TTC549 (cell line): ENCODE results near the gene SETD7.
A peak's percentile ranks its signal among the peaks of the same experiment; 100 is the strongest.

Experiments
- FAIRE-seq: peaks from 2 replicates; lab custom pipeline; 2012; peaks lifted over from hg19 to GRCh38; lab: Jason Lieb, UNC

Gene SETD7

DNA sequence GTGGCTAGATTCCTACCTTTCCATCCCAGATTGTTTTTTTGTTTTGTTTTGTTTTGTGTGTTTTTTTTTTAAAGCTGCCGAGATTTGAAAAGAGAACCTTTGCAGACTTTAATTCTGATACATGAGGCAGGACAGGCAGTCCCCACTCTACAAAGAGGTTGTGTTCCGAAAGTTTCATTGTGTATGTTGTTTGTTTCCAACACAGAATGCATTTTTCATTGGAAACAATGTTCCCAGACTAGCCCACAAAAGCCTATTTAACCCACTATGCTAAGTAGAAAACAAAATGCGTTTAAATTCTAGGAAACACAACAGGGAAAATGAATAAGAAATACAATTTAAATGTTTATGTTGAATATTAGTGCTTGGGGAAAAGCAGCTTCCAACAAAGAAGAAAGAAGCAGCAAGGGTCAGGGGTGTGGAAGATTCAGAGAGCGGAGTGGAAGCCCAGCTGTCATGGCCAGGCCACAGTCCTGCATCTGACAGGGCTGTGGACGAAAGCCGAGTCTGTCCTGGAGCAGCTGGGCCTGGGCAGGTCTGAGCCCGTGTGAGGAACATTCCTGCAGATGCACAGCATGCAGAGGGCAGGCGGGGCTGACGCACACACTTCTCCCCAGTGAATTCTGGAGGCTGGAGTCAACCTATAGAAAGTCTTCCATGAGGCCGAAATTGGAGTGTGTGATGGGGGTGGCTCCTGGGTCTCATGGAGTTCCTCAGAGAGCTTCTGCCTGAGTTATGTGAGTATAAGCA, 12.4 kb upstream of the SETD7 start:
- FAIRE-seq, result no peak

DNA sequence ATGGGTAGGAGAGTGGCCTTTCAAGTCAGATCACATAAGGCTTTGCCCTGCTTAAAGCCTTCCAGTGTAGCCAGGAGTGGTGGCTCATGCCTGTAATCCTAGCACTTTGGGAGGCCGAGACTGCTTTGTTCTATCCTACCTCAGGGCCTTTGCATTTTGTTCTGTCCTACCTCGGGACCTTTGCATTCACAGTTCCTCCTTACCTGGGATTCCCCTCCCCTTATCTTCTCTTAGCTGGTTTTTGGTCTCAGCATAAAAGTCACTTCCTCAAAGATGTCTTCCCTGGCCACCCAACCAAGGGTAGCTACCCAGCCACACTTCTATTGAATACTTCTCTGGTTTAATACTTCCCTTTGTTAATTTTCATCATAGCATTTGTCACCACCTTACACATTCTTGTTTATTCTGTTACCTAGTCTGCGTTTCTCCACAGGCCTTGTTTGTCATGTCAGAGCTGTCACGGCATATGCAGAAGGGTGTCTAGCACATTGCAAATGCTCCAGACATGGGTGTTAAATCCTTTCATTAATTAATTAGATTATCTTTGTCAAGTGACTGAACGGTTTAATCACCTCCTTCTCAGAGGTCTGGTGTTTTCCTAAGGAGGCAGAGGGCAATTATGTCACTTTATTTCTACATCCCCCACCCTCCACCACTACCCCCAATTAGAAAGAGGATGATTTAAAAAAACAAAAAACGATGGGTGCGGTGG, 11.3 kb upstream of the SETD7 start:
- no peak for FAIRE-seq

DNA sequence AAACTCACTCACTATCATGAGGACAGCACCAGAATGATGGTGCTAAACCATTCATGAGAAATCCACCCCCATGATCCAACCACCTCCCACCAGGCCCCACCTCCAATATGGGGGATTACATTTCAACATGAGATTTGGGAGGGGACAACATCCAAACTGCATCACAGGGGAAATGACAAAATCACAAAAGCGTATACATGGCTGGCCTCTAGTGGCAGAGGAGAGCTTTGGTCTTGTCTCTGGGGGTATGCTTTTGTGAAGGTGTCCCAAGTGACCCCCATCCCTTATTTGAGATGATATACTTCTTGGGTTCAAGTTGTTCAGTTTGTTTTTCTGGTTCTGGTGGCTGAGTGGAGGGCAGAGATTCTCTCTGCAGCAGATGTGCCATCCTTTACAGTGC, 8.5 kb upstream of the SETD7 start:
- no peak for FAIRE-seq

DNA sequence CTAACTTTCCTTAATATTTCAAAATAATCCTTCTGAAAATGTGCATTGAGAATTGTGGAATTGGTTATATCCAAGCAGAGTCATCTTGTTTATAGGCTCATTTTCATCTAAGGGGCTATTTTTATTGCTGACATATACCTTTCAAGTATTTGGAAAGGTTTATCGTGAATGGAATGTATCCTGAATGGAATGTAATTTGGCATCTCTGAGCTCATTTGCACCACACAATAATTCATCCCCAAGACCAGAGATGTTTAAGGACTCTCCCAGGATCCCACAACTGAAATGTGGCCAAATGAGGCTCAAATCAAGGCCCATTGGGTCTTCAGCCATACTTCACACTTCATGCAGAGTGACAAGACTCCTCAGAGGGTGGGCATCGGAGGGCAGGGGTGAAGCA, 7.5 kb upstream of the SETD7 start:
- FAIRE-seq, result no peak

DNA sequence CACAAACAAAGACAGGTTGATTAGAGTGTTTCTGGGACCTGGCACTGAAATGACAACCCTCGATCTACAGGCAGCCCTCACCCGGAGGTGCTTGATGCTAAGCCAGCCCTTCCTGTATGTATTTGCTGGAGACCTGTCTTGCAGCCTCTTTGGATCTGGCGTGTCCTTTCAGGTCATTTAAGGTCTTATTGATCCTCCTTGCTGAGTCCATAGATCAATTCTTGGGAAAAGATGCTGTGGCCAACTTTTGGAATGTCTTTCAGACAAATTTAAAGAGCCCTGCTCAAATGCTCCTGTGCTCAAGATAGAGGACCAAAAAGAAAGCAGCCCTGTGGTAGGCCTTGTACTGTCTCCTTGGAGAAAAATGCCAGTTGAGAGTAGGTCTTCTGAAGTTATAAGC, 6.8 kb upstream of the SETD7 start:
- no peak for FAIRE-seq

DNA sequence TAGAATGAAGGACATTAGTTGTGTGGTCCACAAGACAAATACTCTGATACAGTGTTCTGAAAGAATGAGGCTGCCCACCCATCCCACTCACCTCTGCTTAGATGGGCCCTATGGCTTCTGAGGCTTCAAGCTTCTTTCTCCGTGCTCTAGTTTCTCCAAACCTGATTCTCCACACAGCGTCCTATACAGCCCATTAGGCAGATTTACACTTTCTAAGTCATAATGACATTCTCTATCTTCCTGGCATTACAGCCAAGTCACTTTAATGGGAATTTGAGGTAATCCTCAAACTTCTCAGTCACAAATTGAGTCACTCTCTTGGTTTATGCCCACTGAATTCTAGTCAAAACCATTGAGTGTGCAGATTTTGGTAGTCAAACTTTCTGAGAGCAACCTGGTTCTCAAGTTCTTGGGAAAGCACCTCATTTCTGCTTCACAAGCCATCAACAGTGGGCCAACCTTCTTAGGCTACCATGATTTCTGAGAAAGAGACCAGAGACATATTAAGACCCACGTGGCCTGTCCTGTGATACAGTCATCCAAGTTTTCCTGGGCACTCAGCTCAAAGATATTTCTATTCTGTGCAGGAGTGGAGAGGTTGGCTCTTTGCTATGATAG, 6.2 kb upstream of the SETD7 start:
- no peak for FAIRE-seq

DNA sequence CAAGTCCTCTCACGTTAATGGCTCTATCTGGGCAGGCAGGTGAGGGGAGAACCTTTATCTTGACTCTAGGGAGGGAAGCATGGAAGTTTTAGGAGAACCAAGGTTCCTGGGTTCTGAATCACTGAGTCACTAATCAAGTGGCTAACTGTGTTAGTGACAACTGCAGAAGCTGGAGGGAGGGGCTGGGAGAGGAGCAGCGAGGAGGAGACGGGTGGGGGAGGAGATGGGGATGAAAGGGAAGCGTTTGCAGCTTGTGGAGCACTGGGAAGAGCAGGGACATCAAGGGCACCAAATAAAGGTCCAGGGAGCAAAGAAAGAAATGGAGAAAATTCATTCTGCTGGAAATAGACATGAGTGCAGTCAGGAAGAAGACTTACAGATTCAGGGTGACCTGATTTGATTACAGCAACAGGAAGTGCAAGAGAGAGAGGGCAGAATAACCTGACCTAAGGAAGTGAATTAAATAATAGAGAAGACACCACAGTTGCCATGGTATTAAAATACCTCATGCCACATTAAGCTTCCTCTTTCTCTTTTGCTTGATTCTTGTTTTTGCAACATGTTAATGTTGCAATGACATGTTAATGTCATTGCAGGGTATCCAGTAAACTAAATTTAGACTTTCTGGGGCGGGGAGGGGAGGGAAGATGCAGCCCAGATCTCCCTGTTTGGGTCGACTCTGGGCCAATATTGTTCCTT, 4.5 kb upstream of the SETD7 start:
- FAIRE-seq, result no peak

DNA sequence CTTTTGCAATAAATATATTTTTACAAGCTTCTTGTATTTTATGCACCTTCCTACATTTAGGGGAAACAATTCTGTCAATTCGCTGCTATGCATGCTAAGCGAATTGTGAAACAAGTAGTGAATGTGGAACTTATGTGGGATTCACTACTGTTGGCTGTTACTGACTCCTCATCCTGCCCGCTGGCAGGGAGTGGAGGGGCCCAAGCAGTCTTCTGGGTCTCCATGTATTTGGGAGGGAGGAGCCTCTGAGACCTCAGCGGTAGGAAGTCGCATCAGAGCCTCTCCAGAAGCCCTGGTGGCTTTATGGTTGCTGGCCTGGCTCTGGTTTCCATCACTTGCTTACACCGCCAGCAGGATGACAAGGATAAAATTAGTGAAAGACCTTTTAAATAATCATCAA, 3.7 kb upstream of the SETD7 start:
- FAIRE-seq, result no peak

DNA sequence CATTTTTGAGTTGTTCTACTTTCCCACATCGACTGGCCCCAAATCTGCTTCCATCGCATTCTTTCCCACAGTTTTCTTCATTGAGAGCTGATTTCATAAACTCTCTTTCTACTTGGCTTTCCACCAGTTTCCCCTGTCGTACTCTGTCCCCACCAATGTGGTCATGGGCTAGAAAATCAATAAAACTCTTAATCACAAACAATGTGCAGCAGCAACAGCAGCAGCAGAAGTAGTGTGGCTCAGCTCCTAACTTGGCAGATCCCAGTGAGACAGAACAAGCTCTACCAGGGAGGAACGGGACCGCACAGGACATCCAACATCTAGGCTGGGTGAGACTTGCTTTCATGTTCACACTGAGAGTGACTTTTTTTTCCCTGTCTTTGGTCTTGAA, 3.1 kb upstream of the SETD7 start:
- FAIRE-seq, result no peak

DNA sequence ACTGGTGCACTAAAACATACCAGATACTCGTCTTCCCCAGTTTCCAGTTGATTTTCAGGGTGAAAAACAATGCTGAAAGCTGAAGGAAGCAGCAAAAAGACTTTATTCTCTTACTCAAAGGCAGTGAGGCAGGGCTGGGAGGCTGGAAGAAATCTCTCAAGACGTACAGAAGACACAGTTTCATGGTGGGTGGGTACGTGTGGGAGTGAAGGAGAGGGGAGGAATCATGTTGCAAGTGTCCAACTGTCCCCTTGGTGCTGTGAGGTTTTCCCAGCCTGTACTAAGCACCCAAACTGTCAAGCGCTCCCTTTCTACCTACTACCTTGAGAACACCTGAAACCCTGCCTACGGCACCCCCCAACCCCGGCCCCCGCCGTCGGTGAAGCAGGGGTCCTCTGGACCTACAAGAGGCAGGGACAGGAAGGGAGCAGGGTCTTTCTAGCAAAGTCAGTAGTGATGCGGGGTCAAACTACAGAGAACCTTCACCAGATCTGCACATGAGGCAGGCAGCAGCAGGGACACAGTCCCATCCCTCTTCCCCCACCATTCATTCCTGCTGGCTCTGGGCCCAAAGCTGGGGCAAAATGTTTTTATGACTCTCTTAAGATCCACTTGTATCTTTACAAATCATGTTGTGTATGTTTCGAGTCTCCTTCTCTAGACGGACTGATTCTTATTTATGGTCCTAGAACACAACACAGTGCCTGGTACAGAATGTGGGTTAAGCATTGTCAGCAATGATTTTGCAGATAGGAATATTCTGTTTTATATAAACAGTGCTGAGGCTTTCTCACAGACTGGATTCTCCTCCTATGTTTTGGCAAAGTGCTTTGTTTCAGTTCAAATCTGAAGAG, 2.4 kb upstream of the SETD7 start:
- FAIRE-seq, result no peak

DNA sequence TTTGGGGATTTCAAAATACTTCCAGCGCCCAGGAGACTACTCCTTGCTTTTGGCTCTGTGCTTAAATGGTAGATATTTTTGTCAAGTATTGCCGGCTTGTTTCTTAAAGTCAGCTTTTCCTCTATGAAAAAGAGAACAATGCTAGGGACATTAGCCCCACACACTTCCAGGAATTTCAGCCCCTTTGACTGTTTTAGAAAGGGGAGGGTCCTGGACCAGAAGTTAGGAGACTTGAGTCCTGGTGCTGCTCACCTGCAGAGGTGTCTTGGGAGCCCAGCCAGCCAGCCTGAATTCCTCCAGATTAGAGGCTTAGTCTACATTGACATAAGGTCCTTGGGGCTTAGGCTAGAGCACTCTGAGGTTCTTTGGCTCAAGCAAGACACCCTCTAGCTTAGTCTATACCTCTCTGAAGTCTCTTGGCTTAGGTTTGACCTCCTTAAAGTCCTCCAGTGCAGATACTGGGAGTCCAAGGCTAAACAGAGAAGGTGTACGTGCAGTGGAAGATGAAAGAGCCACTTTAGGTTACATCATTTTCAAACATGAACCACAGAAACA, 1.6 kb upstream of the SETD7 start:
- FAIRE-seq, result no peak

DNA sequence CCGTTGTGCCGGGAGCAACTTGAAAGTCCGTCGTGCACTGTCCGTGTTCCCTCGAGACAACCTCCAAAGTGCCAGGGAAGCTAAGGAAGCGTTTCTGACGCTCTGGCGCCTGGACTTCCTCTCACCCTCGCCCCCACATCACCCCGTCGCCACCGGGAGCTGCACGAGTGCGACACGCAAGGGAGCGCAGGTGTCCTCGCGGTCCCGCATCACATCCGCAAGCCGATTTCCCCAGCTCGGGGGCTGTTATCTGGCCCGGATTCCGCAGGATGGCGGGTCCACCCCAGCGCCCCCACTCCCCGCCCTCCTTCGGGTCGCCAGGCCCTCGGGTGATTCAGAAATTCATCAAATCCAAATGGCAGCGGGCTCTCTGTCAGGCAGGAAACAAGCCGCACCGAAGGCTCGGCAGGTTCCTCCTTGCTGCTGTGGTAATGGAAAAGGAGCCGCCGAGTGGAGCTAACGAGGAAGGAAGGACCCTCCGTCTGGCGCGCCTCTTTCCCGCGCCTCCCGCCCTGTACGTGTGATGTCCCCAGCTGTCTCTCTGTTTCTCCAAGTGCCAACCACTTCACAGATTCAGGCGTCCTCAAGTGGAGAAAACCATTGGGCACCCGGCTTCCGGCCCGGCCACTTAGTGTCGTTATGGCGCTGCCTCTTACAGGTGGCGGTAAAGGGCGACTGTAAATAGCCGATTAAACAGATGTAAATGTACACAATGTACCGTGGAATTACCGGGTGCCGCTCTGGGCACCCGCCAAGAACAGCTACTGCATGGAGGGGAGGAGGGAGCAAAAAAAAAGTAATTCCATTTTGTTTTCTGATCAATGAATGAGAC, 921 bp upstream of the SETD7 start:
- FAIRE-seq, result no peak

DNA sequence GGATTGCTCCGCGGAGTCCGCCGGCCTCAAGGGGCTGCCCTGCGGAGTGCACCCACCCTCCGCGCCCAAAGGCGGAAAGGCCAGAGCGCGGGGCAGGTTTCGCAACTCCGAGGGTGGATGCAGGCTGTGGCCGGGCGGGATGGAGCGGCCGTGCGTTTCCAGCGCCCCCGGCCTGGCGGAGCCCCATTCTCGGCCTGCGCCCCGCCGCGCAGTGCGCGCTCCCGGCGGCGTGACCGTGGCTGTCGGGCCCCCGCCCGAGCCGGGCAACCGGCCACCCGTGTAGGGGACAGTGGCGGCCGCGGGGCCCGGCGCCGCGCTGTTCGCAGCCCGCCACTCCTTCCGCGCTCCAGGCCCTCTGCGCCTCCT, 331 bp downstream of the SETD7 start:
- FAIRE-seq, result no peak

DNA sequence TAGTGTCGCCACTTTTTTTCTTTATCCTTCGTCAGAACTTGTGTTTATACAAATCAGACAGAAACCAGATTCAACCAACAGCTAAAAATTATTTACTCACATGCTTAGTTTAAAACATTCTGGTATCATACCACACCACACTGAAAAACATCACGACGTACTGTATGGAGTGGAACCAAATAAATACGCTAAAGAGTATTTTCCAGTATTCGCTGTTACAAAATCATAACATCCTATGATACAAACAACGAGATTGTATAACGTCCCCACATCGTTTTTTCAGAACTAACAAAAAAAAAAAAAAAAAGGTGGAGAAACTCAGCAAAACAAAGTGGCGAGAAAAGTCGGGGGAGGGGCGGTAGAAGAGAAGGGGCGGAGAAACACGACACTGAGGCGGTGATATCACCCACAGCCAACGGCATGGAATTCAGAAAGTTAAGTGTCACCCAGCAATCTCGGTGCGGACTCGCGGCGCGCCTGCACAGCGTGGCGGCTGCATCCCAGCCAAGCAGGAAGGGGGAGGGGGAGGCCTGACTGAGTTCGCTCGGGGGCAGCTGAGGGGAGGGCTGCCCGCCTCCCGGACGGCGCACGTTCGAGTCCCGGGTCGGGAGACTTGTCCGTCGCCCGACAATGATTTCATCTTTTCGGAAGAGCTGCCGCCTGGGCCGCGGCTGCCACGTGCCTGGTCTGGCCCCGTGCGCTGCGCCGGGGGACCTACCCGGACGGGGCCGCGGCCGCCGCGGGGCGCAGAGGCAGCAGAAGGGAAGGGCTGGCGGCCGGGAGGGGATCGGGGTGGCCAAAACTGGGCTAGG, 920 bp downstream of the SETD7 start:
- peak; percentile 17 for FAIRE-seq

DNA sequence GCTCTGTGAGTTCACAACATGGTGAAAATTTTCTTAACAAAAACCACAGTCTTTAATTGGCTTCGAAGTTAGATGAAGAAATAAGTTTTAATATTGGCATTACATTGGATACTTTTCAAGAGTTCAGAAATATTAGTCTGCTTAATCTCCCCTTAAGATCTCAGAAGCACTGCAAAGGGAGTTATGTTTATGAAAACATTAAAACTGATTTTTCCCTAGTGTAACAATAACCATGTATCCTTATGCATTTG, 1.5 kb downstream of the SETD7 start:
- no peak for FAIRE-seq

DNA sequence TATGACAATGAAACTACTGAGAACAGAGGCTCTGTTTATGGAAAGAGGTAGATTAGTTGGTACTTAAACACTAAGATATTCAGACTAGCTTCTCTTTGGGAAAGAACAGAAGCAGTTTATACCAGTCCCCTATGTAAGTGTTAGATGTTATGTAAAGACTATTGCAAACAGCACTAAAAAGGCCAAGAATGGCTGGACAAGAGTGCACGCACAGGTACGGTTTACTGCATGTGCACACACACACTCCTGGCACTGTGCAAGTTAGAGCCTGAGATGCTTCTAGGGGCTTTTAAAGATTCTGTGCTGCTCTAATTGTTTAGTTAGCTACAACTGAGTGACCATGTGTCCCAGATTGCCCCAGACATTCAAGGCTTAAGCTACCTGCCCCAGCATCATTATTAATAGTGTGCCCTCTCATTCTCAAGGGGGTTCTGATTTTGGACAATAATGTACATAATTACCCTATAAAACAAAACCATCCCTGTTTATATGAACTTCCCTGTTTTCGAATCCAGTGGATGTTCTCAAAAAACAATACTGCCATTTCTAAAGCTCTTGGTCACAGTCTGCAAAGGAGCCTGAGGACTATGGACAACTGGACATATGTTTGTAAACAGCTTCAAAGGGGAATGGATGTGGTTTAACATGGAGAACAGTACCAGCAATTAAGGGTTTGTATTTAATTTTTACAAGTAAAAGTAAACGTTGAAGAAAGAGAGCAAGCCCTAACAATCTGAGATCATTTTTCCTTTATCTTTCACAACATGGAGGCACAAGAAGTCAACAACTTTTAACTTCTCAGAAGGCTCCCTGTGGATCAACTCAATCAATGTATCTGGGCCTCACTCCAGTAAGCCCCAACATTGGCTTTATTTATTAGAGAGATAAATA, 2.0 kb downstream of the SETD7 start:
- no peak for FAIRE-seq

DNA sequence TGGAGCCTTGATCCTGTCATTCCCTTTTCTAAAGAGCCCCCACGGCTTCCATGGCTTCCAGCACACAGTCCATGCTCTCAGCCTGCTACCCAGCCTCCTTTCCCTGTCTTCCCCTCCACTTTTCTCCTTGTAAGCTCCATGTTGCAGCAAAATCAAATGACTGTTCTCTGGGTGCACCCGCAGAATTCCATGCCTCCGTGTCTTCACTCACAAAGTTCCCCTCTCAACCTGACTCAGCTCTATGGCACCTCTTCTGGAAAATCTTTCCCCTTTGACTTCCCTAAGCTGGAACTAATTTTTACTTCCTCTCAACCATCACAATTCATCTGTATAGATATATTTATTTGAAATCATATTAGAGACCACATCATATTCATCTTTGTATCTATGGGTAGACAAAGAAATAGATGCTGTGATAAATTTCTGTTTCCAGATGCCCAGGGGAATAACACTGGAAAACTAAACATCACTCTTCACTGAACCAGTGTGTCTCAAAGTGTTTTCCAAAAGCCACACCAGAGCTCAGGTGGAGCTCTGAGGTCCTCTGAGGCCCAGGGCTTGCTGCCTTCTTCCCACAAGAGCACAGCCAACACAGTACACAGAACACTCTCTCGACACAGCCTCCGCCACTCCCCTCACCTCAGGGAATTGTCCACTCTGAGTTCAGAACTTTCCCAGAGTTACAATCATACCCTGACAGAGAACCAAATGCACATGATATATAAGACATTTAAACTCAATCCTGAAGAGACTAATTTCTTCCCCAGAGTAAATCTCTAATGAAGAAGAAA, 3.3 kb downstream of the SETD7 start:
- FAIRE-seq, result no peak

DNA sequence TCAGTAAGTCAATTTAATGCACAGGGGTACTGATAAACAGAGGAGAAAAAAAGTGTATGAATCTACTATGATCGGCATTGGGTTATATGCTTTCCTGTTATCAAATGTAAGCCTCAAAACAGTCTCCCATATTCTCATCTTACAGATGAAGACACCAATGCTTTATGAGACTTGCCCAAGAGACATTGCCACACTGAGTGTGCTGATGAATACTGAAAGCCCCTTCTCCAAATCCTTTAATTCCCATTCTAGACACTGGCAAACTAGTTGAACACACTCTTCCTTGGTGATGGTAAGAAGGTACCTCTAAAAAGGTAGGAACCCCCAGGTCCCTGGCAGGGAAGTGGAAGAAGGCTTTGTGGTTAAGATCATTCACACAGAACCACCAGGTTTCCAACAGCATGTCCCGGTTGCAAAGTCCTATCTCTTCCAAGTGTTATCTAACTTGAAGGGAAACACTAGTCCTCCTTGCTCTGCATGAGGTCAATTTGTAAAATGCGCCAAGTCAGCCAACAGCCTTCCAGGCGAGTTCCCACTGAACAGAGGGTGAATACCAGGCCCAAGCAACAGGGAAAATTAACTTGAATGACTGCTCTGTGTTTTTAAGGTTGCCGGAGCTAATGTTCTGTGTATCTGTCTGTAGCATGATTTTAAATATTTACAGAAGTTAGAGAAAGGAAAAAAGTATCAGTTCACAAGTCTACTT, 5.1 kb downstream of the SETD7 start:
- FAIRE-seq, result no peak
